Endothelial cell of umbilical vein (primary cell): ENCODE measurements around the gene FAM135A. TPM values are rescaled to one million over a fixed set of nuclear protein-coding genes. Genes with fewer than 3 reads are reported as not detected.

Experiments
- BruUV-seq: library from RNA; stranded (reverse); fragments of 400-500 nt; replicated peaks from 2 replicates; lab custom pipeline; 2021; lab: Mats Ljungman, UMichigan
- CTCF ChIA-PET: fragments of 300-600, 350-600 bp; sonication (Branson Sonifier 250); formaldehyde crosslinking; loops from one replicate; lab custom pipeline; 2021; ENCODE audit warnings: antibody characterized with exemption, inconsistent platforms; lab: Charles Lee
- POLR2A ChIA-PET: fragments of 300-600, 350-600 bp; sonication (Branson Sonifier 250); formaldehyde crosslinking; loops from one replicate; lab custom pipeline; 2021; ENCODE audit warnings: antibody characterized with exemption, inconsistent platforms; lab: Charles Lee
- DNase-seq: peaks from one replicate; pipeline ENCODE4 v3.0.0-alpha.2; 2011; ENCODE audit warnings: low read depth, low spot score
- FAIRE-seq: peaks from 2 replicates; lab custom pipeline; 2011; peaks lifted over from hg19 to GRCh38; lab: Jason Lieb, UNC
- H2AFZ ChIP-seq: 2 replicates; pipeline ENCODE4 v1.6.0; 2012; ENCODE audit warnings: low read depth, low read length, control low read depth, inconsistent platforms
- H3K27ac ChIP-seq: 2 replicates; pipeline ENCODE4 v1.5.1; 2011; ENCODE audit warnings: low read depth, mild to moderate bottlenecking, control low read depth, low read length, moderate library complexity; ENCODE audit not compliant: insufficient read depth
- H3K27me3 ChIP-seq, 2 experiments: 2 replicates each; pipeline versions ENCODE4 v1.6.0 to v1.6.1; 2011; ENCODE audit warnings: low read length in 2 of 2, mixed read lengths in 1 of 2; ENCODE audit not compliant: control insufficient read depth in 2 of 2, insufficient read depth in 2 of 2
- H3K36me3 ChIP-seq, 2 experiments: 2 replicates in 1 of 2; 3 replicates in 1 of 2; pipeline ENCODE4 v1.5.1; 2011; ENCODE audit warnings: low read length in 2 of 2, mild to moderate bottlenecking in 1 of 2, moderate library complexity in 1 of 2; ENCODE audit not compliant: control insufficient read depth in 2 of 2, insufficient read depth in 2 of 2; ENCODE audit errors: extremely low read depth in 1 of 2
- H3K4me1 ChIP-seq: 3 replicates; pipeline ENCODE4 v1.5.1; 2011; ENCODE audit warnings: mild to moderate bottlenecking, low read length; ENCODE audit not compliant: control insufficient read depth, insufficient read depth; ENCODE audit errors: extremely low read depth
- H3K4me2 ChIP-seq: 2 replicates; pipeline ENCODE4 v1.6.1; 2011; ENCODE audit warnings: low read length, control low read depth, mixed read lengths; ENCODE audit not compliant: insufficient read depth
- H3K4me3 ChIP-seq, 3 experiments: fragments of 200-600 bp in 1 of 3; sonication (generic), shearing (Covaris generic) in 1 of 3; replicated peaks in 1 of 3; 2 replicates each; pipeline ENCODE4 v1.5.1; 2011 to 2016; ENCODE audit warnings: control low read depth in 3 of 3, low read length in 3 of 3, mild to moderate bottlenecking in 2 of 3, inconsistent platforms in 1 of 3, low read depth in 1 of 3, moderate library complexity in 1 of 3; ENCODE audit not compliant: insufficient read depth in 1 of 3
- H3K79me2 ChIP-seq: 2 replicates; pipeline ENCODE4 v1.6.0; 2012; ENCODE audit warnings: low read length, inconsistent platforms; ENCODE audit not compliant: control insufficient read depth, insufficient read depth
- H3K9ac ChIP-seq: replicated peaks from 2 replicates; pipeline ENCODE3; 2011; ENCODE audit warnings: low read length, control low read depth; ENCODE audit not compliant: insufficient read depth; ENCODE audit errors: extremely low read depth
- H3K9me1 ChIP-seq: replicated peaks from 3 replicates; pipeline ENCODE4 v1.6.0; 2011; ENCODE audit warnings: mild to moderate bottlenecking, low read length; ENCODE audit not compliant: control insufficient read depth, insufficient read depth; ENCODE audit errors: extremely low read depth
- H3K9me3 ChIP-seq: replicated peaks from 2 replicates; pipeline ENCODE4 v1.5.1; 2012; ENCODE audit warnings: low read length, inconsistent platforms; ENCODE audit not compliant: control insufficient read depth, insufficient read depth
- H4K20me1 ChIP-seq: replicated peaks from 2 replicates; pipeline ENCODE3; 2011; ENCODE audit warnings: mild to moderate bottlenecking, low read length; ENCODE audit not compliant: control insufficient read depth, insufficient read depth; ENCODE audit errors: extremely low read depth
- CTCF ChIP-seq, 2 donors: IDR thresholded peaks; 1 replicate in 1 of 2; 2 replicates in 1 of 2; pipeline ENCODE4 v1.5.1; 2011; ENCODE audit warnings: low read length in 2 of 2, mild to moderate bottlenecking in 2 of 2, moderate library complexity in 2 of 2, control low read depth in 1 of 2, inconsistent platforms in 1 of 2, low read depth in 1 of 2; ENCODE audit not compliant: insufficient read depth in 1 of 2; ENCODE audit errors: extremely low read depth in 1 of 2
- EZH2 ChIP-seq: IDR thresholded peaks from 2 replicates; pipeline ENCODE4 v1.6.1; 2012; ENCODE audit warnings: borderline replicate concordance, low read depth, mild to moderate bottlenecking, moderate library complexity, low read length, inconsistent platforms; ENCODE audit not compliant: severe bottlenecking
- FOS ChIP-seq: IDR thresholded peaks from 2 replicates; pipeline ENCODE4 v1.6.1; 2011; ENCODE audit warnings: mild to moderate bottlenecking, low read length, moderate library complexity, borderline replicate concordance; ENCODE audit not compliant: insufficient read depth
- GATA2 ChIP-seq: IDR thresholded peaks from 2 replicates; pipeline ENCODE4 v1.7.0; 2011; ENCODE audit warnings: low read depth, mild to moderate bottlenecking, moderate library complexity, mixed read lengths, low read length; ENCODE audit not compliant: insufficient read length, insufficient read depth
- JUN ChIP-seq: IDR thresholded peaks from 2 replicates; pipeline ENCODE4 v1.6.1; 2011; ENCODE audit warnings: borderline replicate concordance, low read depth; ENCODE audit not compliant: insufficient read length, insufficient read depth
- MAX ChIP-seq: IDR thresholded peaks from 2 replicates; pipeline ENCODE4 v1.6.1; 2011; ENCODE audit not compliant: insufficient read depth, insufficient read length
- MYC ChIP-seq: IDR thresholded peaks from one replicate; pipeline ENCODE4 v1.6.1; 2011; ENCODE audit warnings: mild to moderate bottlenecking, low read depth, low read length
- POLR2A ChIP-seq: IDR thresholded peaks from 2 replicates; pipeline ENCODE4 v1.6.1; 2012; ENCODE audit warnings: low read depth, mild to moderate bottlenecking, control low read depth, low read length
- POLR2AphosphoS5 ChIP-seq: IDR thresholded peaks from 2 replicates; pipeline ENCODE4 v1.6.1; 2012; ENCODE audit warnings: low read depth, mild to moderate bottlenecking, control low read depth, low read length, moderate library complexity; ENCODE audit not compliant: insufficient read depth
- dilution Hi-C: fragments of 300-500 bp; cut with MboI; formaldehyde crosslinking; loops from one replicate; pipeline ENCODE4 v1.15.0; 2019; ENCODE audit warnings: low sequenced_read_pairs; ENCODE audit not compliant: extremely low pct_ligation_motif_present
- intact Hi-C: fragments of 100-400 bp; cut with micrococcal nuclease; formaldehyde crosslinking; loops from one replicate; pipeline ENCODE4 v1.10.0; 2022
- polyA plus RNA-seq, 4 experiments: library from polyadenylated mRNA; depleted of rRNA in 3 of 4; stranded (reverse) in 3 of 4; unstranded in 1 of 4; fragments of >200 nt; gene quantifications; 2 replicates each; pipeline versions ENCODE4 v1.2.1 to v1.2.3, GENCODE V29; 2011 to 2012; ENCODE audit warnings: missing spikeins in 1 of 4
- total RNA-seq: library from RNA; stranded (reverse); gene quantifications from 2 replicates; pipeline ENCODE4 v1.2.3, GENCODE V29; 2021

FAM135A gene
- total and polyA plus RNA-seq, 2 donors (not counting 3 experiments of a cell fraction or from before 2014, with no cell fraction given) = 3.7 to 9.6 TPM

GRCh38 chr6:70379473-70380013, 33.8 kb upstream of the FAM135A start:
- no peak overlapping the region for H3K4me2 ChIP-seq

More at GRCh38 chr6:70379473-70380013, 33.8 kb upstream of the FAM135A start:
- ChIA-PET POLR2A (no interaction called here), CTCF (interaction anchor here (1.3 to 2.4 kb wide), 3 partner anchors 8 to 11 kb away, joined by 4 to 20 read pairs (median 6); no protein-coding TSS in a partner anchor)
- DNase-seq (no peak), FAIRE-seq (no peak)
- intact Hi-C loops = loop anchor here (10.0 kb wide), 1 partner anchor 505 kb away; no protein-coding TSS in a partner anchor
- no peaks in the 10 kb centered on the region for H3K9me3 ChIP-seq
- no peak overlapping the region for H3K9ac ChIP-seq
- no peak overlapping the region for H2AFZ ChIP-seq
- no peaks in the 10 kb centered on the region for H4K20me1 ChIP-seq
- no peaks in the 10 kb centered on the region for H3K4me1 ChIP-seq
- H3K27ac ChIP-seq = no peak overlapping the region
- H3K27me3 ChIP-seq = peaks cover 1 to 2% of the 10 kb centered on the region in 2 experiments
- H3K79me2 ChIP-seq = no peaks in the 10 kb centered on the region
- no peak overlapping the region for H3K4me3 ChIP-seq
- no peak for TF ChIP-seq GATA2
- no peak for TF ChIP-seq MAX
- TF ChIP-seq MYC = no peak
- TF ChIP-seq POLR2A = no peak
- no peak for TF ChIP-seq FOS
- no peak for TF ChIP-seq CTCF (IDR thresholded peaks at IDR 0.05; ENCODE audit: extremely low read depth in 1 of 2, insufficient read depth in 1 of 2, low read depth in 1 of 2, low read length in 2 of 2)
- TF ChIP-seq EZH2 = no peak
- TF ChIP-seq POLR2AphosphoS5 = no peak
- no peak for TF ChIP-seq JUN
- no peaks in the 10 kb centered on the region for H3K9me1 ChIP-seq
- H3K36me3 ChIP-seq = no peaks in the 10 kb centered on the region
- no TSS peak for BruUV-seq
- dilution Hi-C loops = no loop called here
